HG02943 (cell line): ENCODE data around the gene TMEM229A.
A peak's percentile ranks its signal among the peaks of the same experiment; 100 is the strongest.
"Not testable (repeated sequence)": the region's sequence is repeated elsewhere in the genome, so short reads cannot be mapped to it uniquely, and the experiment has no call there.

Experiments
- ATAC-seq: cut with Tn5 transposase; IDR thresholded peaks from one replicate; pipeline ENCODE4 v1.9.1; 2021; ENCODE audit warnings: mild to moderate bottlenecking, low read depth, moderate library complexity; ENCODE audit not compliant: unreplicated experiment

Gene TMEM229A

DNA sequence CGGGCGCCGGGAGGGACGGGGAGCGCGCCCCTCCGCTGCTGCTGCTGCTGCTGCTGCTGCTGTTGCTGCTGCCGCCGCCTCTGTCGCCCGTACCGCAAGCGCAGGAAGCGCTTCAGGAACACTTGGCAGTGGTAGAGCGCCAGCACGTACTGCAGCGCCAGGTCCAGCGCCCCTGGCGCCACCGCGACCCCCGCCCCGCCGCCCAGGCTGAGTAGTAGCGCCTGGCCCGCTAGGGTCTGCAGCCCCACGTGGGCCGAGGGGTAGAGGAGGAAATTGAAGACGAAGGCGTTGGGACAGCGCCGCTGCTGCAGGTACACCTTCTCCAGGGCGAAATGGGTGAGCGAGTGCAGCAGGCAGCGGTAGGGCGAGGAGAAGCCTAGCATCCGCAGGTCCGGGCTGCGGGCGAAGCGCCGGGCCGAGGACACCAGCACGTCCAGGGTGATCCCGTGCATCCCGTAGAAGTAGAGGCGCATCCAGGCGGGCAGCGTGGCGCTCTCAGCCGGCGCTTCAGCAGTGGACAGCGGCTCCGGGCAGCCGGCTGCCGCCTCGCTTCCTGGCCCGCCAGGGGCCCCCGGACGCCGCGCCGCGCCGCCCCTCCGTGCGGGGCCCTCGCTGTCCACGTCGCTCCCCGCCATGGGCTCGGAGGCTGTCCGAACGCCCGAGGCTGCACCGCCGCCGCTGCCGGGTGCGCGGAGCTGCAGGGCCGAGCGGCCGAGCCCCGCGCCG lies at the start of gene TMEM229A:
Gene TMEM229A, minus strand, starts transcription at position 699 of the 726 bp plus-strand sequence. Its CDS starts 64 bp downstream, at position 635.
- no peak for ATAC-seq

DNA sequence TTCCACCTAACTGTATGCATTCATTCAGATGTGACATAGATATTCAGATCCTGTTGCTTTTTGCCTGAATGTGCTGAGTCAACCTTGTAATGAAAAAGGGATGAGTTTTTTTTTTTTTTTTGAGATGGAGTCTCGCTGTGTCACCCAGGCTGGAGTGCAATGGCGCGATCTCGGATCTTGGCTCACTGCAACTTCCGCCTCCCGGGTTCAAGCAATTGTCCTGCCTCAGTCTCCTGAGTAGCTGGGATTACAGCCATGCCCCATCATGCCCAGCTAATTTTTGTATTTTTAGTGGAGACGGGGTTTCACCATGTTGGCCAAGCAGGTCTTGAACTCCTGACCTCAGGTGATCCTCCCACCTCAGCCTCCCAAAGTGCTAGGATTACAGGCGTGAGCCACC lies 49.4 kb upstream of the TMEM229A start:
- not testable (repeated sequence) for ATAC-seq

- no peak for ATAC-seq
These were observed 44.7 kb upstream of the TMEM229A start for GRCh38 chr7:124077546-124077945.

- no peak for ATAC-seq
These were observed 44.0 kb upstream of the TMEM229A start for GRCh38 chr7:124076841-124077240.

DNA sequence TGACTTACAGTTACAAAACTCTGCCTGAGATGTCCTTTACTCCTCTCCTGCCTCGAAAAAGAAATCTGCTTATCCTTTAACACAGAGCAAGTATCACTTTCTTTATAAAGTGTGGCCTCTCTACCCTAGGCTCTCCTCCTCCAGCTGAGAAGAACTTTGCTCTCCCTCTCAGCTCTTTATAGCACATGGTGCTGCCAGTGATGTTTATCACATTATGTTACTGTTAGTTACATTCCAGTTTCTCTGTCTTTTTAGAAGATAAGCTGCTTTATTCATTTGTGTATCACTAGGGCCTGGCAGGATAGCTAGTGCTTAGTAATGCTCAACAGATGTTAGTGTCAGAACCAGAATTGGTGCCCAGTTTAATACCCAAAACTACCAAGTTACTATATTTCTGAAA lies 41.1 kb upstream of the TMEM229A start:
- ATAC-seq = no peak

DNA sequence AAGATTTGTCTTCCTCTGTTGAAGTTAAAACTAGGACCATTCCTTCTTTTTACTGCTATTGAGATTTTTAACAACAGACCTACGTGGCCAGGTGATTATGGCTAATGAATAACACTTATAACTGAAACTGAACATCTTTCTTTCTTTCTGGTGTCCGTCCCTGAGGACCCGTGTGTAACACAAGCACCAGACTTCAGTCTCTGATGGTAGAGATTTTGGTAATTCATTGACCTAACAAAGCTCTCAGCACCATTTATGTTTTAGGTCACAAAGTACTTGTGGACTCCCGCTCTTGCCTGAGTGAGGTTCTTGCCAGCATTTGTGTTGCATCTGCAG lies 40.4 kb upstream of the TMEM229A start:
- ATAC-seq = no peak

DNA sequence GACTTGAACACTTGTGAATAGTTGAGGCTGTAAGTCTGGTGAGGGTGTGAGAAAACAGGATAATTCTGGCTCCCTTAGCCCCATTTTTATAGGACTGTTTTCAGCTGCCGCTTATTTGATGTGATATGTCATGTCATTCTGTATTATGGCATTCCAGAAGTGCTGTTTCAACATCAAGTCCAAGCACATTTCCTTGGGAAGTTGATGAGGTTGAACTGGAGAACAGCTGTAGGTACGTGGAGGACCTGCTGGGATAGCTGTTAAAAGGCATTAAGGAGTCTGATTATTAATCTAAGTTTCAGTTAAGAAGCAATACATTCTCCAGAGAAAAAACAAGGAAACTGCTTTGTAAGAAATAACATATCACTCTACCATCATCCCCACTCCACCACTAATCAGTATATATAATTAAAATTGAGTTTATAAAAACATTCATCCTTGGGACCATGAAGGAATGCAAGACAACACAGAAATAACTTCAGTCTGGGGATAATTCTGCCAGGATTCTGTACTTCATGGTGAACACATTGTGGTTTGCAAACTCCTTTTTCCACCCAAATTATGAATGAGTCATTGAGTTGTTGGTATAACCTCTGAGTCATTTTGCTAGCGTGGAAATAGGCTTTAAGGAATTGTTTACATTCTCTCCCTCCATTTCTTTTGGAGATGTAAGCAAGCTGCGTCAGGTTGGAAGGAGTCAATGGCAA lies 39.9 kb upstream of the TMEM229A start:
- ATAC-seq = no peak

GRCh38 chr7:124071843-124072242 lies 39.0 kb upstream of the TMEM229A start:
- ATAC-seq = no peak

DNA sequence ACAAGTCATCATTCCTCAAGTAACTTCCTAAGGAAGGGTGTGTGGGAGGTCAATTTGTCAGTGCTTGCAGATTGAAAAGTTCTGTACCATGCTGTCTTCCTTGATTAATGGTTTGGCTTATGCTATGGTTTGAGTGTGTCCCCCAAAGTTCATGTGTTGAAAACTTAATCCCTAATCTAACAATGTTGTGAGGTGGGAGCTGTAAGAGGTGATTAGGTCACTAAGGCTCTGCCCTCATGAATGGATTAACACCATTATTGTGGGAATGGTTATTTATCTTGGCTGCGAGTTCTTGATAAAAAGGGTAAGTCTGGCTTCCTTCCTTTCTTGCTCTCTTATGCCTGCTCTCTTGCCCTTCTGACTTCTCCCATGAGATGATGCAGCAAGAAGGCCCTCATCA lies 29.3 kb upstream of the TMEM229A start:
- no peak for ATAC-seq

- no peak for ATAC-seq
These were observed 27.7 kb upstream of the TMEM229A start for GRCh38 chr7:124060528-124060927.

DNA sequence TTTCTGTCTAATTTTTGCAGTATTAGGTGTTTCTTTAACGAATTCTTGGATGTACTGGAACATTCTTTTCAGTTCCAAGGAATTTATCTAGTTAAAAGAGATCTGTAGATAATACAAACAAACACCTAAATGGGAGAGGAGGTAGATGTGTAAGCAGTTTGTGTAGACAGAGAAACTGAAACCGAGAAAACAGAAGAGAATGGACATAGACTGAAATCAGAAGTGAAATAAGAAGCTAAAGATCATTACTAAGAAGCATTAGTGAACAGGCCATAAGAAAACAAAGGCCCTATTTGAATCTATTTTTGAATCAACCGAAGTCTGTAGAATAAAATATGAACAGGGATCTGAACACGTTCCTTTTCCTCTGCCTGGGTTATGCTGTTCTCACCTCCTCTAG lies 26.5 kb upstream of the TMEM229A start:
- ATAC-seq = peak; percentile 100

- no peak for ATAC-seq
These were observed 25.6 kb upstream of the TMEM229A start for GRCh38 chr7:124058515-124058914.

DNA sequence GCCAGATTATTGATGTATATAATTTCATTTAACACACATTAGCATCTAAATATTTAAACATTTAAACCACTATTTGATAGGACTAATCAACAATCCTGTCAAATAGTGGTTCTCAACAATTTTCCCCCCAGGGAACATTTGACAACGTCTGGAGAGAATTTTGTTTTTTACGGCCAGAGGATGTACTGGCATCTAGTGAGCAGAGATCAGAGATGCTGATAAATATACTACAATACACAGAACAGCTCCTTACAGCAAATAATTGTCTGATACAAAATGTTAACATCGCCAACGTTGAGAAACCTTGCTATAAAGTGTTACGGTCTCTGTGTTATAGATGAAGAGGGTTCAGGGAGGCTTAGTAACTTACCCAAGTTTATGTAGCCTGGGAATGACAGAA lies 25.0 kb upstream of the TMEM229A start:
- no peak for ATAC-seq

DNA sequence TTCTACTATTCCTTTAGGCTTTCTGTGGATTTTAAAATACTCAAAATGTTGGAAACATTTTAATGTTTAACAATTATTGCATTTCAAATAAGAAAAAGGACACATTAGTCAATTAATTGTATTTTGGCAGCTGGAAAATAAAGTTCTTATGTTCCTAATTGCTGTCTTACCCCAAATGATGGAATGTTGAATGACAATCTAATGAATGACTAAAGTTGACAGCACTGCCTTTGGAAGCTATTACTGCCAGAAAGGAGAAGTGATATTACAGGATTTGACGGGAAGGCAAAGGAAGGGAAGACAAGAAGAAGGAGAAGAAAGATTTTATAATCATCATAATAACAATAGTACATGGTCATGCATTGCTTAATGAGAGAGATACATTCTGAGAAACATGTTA lies 23.4 kb upstream of the TMEM229A start:
- no peak for ATAC-seq

- ATAC-seq = no peak
These were observed 19.0 kb upstream of the TMEM229A start for GRCh38 chr7:124051681-124052377.

DNA sequence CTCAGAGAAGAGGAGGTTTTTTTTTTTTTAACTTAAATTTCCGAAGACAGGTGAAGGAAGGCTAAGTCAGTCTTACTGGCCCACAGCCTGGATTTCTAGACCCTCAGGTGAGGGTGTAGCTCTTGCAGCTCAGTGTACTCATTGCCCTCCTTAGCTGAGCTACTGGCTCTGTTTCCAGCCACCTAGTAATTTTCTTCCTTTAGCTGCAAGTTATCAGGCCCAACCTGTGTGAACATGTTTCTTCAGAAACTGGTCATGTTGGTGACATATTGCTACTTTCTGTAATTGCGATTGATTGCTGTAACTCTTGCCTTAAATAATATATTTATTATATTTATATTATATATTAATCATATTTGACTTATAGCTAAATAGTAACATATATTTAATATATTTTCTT lies 10.0 kb upstream of the TMEM229A start:
- no peak for ATAC-seq

GRCh38 chr7:124041439-124041838 lies 8.6 kb upstream of the TMEM229A start:
- ATAC-seq = no peak

DNA sequence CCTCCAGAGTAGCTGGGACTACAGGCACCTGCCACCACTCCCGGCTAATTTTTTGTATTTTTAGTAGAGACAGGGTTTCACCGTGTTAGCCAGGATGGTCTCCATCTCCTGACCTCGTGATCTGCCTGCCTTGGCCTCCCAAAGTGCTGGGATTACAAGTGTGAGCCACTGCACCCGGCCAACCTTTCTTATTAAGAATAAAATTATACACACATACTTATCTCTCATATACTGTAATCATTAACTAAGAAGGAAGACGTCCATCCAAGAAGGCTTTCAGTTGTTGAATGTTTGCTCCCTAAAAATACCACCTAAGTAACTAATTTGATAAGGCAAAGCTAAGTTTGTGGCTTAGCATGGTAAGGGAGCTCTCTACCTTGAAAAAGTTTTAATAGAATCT lies 5.0 kb upstream of the TMEM229A start:
- not testable (repeated sequence) for ATAC-seq

DNA sequence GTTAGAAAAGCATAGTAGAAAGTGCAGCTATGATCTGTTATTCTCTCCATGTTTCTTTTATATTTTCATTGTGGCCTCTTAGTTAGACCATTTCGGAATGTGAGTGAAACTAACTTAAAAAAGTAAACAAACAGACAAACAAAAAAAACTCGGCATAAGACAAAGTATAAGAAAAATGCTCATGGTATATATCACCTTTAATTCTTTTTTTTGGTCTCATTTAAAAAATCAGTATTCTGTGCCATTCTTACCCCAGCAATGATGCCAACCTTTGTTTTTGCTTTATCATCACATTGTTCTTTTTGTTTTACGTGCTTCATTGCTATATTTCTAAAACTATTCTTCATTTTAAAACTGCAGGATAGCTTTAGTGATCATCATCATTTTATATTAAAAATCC lies 2.8 kb upstream of the TMEM229A start:
- ATAC-seq = no peak

GRCh38 chr7:124034754-124035100 lies 1.9 kb upstream of the TMEM229A start:
- ATAC-seq = no peak

GRCh38 chr7:124033807-124034753 lies 1.2 kb upstream of the TMEM229A start:
- ATAC-seq = no peak
